Kidney epithelial cell (primary cell): ENCODE data around the gene LTA. TPM values are rescaled to one million over a fixed set of nuclear protein-coding genes. Genes with fewer than 3 reads are reported as not detected.

Source experiments
- DNase-seq: peaks from one replicate; pipeline ENCODE4 v3.0.0-alpha.2; 2010; ENCODE audit warnings: low read depth
- H3K27me3 ChIP-seq: 2 replicates; pipeline ENCODE4 v1.6.0; 2011; ENCODE audit warnings: low read length; ENCODE audit not compliant: control insufficient read depth, insufficient read depth
- H3K36me3 ChIP-seq: 2 replicates; pipeline ENCODE4 v1.5.1; 2011; ENCODE audit warnings: low read length; ENCODE audit not compliant: control insufficient read depth, insufficient read depth
- H3K4me3 ChIP-seq: 2 replicates; pipeline ENCODE4 v1.5.1; 2011; ENCODE audit warnings: low read depth, mild to moderate bottlenecking, control low read depth, low read length
- total RNA-seq: library from RNA; depleted of rRNA; stranded (reverse); fragments of >200 nt; gene quantifications from 2 replicates; pipeline ENCODE4 v1.2.3, GENCODE V29; 2015
- TF ChIP-seq, protein P1 (sequence below): IDR thresholded peaks from 2 replicates; pipeline ENCODE4 v1.5.1; 2011; ENCODE audit warnings: mild to moderate bottlenecking, moderate library complexity, low read length, control low read depth, inconsistent platforms; ENCODE audit not compliant: insufficient read depth, poor library complexity, severe bottlenecking

LTA gene
- total RNA-seq, 1 donor from 2014 or later = 0.92 TPM

DNA sequence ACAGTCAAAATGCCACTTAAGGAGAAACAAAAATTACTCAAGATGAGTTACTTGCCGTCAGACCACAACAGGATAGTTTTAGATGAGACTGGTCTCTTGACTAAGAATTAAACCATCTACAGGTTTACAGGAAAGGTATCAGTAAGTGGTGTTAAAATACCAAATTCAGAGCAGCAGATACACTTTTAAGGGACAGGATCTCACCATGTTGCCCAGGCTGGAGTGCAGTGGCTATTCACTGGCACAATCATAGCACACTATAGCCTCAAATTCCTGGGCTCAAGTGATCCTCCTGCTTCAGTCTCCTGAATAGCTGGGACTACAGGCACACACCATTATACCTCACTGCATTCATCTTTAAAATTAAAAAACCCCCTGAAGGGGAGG is 38.6 kb upstream of the LTA start:
- Histone ChIP-seq H3K36me3 (peaks cover 4% of the 10 kb centered on the region), H3K27me3 (no peaks in the 10 kb centered on the region), H3K4me3 (no peak overlapping the region)
- no peak for DNase-seq
- TF ChIP-seq, protein P1, sequence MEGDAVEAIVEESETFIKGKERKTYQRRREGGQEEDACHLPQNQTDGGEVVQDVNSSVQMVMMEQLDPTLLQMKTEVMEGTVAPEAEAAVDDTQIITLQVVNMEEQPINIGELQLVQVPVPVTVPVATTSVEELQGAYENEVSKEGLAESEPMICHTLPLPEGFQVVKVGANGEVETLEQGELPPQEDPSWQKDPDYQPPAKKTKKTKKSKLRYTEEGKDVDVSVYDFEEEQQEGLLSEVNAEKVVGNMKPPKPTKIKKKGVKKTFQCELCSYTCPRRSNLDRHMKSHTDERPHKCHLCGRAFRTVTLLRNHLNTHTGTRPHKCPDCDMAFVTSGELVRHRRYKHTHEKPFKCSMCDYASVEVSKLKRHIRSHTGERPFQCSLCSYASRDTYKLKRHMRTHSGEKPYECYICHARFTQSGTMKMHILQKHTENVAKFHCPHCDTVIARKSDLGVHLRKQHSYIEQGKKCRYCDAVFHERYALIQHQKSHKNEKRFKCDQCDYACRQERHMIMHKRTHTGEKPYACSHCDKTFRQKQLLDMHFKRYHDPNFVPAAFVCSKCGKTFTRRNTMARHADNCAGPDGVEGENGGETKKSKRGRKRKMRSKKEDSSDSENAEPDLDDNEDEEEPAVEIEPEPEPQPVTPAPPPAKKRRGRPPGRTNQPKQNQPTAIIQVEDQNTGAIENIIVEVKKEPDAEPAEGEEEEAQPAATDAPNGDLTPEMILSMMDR = no peak

GRCh38 chr6:31534011-31534410 is 38.1 kb upstream of the LTA start:
- peaks cover 4% of the 10 kb centered on the region for H3K36me3 ChIP-seq
- no peak for DNase-seq
- TF ChIP-seq, protein P1 = no peak

GRCh38 chr6:31534521-31535040 is 37.5 kb upstream of the LTA start:
- no peaks in the 10 kb centered on the region for H3K27me3 ChIP-seq
- no peak for DNase-seq
- peaks cover 4% of the 10 kb centered on the region for H3K36me3 ChIP-seq

More at GRCh38 chr6:31534011-31534410, 38.1 kb upstream of the LTA start:
- no peaks in the 10 kb centered on the region for H3K27me3 ChIP-seq
- no peak overlapping the region for H3K4me3 ChIP-seq

DNA sequence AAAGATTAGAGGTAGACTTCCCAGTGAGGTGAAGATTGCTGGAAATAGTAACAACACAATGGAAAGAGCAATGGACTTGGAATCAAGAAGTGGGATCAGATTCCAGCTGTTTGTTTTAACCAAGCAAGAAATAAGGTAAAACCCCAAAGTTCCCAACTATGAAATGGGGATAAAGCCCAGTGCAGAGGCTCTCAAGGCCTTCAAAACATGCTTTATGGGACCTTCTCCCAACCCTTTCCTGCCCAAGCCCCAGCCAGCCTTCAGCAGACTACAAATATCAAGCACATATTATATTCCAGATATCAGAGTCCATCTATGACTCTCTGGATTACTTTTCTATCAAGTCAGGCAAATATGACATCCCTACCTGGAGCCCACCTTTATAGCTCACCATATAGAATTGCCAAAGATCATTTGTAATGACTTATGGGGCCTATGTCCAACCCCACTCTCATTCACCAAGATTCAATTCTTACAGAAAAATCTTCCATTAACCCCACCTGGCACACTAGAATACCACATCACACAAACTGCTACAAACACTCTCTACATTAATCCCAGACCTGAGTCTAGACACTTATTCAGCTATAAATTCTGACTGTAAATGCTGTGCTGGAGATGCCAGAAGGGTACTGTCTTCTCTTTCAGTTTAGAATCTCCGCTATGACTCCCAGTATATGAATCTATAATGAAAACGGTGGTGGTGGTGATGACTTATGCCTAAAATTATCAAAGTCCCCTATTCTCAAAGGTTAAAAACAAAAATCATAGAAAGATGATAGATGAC is 36.4 kb upstream of the LTA start:
- Histone ChIP-seq H3K4me3 (no peak overlapping the region), H3K36me3 (peaks cover 4% of the 10 kb centered on the region), H3K27me3 (no peaks in the 10 kb centered on the region)
- no peak for DNase-seq
- TF ChIP-seq, protein P1 = no peak

More at GRCh38 chr6:31534521-31535040, 37.5 kb upstream of the LTA start:
- TF ChIP-seq, protein P1 = no peak
- no peak overlapping the region for H3K4me3 ChIP-seq

DNA sequence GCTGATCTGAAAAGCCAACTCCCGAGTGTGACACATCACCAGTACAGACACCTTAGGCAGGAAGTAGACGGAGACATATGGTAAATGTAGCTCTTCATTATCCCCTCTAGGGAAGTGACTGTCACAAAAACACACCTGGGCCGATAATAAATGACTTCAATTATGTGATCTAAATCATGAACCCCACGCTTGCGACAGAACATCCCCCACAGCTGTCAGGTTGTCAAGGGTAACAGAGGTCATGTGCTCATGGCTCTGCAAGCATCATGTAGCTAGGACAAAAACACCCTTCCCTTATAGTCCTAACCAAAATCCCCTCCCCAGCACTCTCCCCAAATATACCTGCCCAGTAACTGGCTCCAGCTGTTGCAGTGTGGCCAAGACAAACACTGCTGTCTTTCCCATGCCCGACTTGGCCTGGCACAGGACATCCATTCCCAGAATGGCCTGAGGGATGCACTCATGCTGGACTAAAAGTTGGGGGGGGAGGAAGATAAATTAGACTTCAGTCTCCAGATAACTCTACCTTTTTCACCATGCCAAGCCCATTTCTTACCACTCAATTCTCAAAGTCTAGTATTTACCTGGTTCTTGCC is 33.2 kb upstream of the LTA start:
- Histone ChIP-seq H3K4me3 (no peak overlapping the region), H3K36me3 (peaks cover 4% of the 10 kb centered on the region), H3K27me3 (no peaks in the 10 kb centered on the region)
- DNase-seq = no peak
- TF ChIP-seq, protein P1 = no peak
